Activated CD4-positive, alpha-beta T cell treated with anti-CD3 and anti-CD28 coated beads, Interleukin-2, amount 10 ng/mL, durations not matched to agents 24 days and 14 days (primary cell): Measurements from ENCODE around the gene SUSD1. TPM values are rescaled to one million over a fixed set of nuclear protein-coding genes. Genes with fewer than 3 reads are reported as not detected.
"Not testable (repeated sequence)": the region's sequence is repeated elsewhere in the genome, so short reads cannot be mapped to it uniquely, and the experiment has no call there.

Source experiments
- DNase-seq: peaks from one replicate; pipeline ENCODE4 v3.0.0; 2022
- H3K27ac Mint-ChIP-seq: one replicate; pipeline ENCODE4 v1.8.0; 2022; ENCODE audit warnings: mild to moderate bottlenecking, mixed read lengths
- H3K27me3 Mint-ChIP-seq: one replicate; pipeline ENCODE4 v1.8.0; 2022; ENCODE audit warnings: mixed read lengths
- H3K36me3 Mint-ChIP-seq: one replicate; pipeline ENCODE4 v1.8.0; 2022; ENCODE audit warnings: low read depth, mild to moderate bottlenecking, mixed read lengths
- H3K4me1 Mint-ChIP-seq: one replicate; pipeline ENCODE4 v1.8.0; 2021; ENCODE audit warnings: mixed read lengths
- H3K4me3 Mint-ChIP-seq: one replicate; pipeline ENCODE4 v1.8.0; 2022; ENCODE audit warnings: mild to moderate bottlenecking, moderate library complexity, mixed read lengths
- H3K9me3 Mint-ChIP-seq: one replicate; pipeline ENCODE4 v1.8.0; 2021; ENCODE audit warnings: mixed read lengths
- intact Hi-C: fragments of 100-400 bp; cut with micrococcal nuclease; formaldehyde crosslinking; loops from one replicate; pipeline ENCODE4 v1.15.1; 2023
- total RNA-seq: library from RNA; stranded (reverse); gene quantifications from 2 replicates; pipeline ENCODE4 v1.2.3, GENCODE V29; 2022

SUSD1 gene
- total RNA-seq, 1 donor from 2014 or later = 4.8 TPM

DNA sequence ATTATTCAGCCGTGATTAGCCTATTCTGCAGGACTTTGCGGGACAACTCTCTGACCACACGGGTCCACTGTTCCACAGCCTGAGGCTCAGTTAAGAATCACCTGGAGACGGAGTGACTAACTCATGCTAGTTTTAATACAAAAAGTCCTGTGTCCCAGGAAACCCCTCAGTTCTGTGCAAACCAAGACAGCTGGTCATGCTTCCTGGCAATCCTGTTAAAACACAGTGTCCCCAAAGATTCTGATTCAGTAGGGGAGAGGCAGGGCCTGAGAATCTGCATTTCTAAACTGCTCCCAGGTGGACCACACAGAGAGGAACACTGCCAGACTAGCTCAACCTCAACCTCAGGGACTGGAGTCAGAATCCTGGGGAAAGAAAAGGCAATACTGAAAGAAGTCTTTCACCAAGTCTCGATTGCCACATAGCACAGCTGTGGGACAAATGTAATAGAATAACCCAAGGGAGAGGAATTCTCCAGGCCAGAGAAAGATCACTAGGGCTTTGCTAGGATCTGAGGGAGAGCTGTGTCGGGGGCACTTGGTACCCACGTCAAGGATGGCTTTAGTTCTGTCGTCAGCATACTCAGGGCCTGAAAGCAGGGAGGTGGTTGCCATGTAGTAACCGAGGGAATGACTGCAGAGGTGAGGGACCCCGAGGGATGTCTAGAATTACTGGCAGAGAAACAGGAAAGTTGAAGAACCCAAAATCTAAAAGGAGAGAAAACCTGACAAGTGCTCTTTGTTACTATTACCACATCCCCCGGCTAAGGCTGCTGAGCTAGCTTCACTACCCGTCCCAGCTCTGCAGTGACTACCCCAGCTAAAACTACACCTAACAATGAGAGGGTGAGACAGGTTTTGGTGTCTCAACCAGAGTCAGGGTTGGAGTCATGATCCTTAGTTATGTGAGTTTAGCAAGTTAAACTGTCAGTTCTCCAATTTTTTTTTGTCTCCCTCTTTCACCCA, 8.6 kb downstream of the SUSD1 start:
- Mint-ChIP-seq H3K27ac (no peak overlapping the region), H3K27me3 (no peaks in the 10 kb centered on the region), H3K36me3 (peaks cover 9% of the 10 kb centered on the region), H3K4me3 (no peak overlapping the region), H3K9me3 (no peaks in the 10 kb centered on the region), H3K4me1 (peaks cover 36% of the 10 kb centered on the region)
- intact Hi-C loops = no loop called here
- no peak for DNase-seq

DNA sequence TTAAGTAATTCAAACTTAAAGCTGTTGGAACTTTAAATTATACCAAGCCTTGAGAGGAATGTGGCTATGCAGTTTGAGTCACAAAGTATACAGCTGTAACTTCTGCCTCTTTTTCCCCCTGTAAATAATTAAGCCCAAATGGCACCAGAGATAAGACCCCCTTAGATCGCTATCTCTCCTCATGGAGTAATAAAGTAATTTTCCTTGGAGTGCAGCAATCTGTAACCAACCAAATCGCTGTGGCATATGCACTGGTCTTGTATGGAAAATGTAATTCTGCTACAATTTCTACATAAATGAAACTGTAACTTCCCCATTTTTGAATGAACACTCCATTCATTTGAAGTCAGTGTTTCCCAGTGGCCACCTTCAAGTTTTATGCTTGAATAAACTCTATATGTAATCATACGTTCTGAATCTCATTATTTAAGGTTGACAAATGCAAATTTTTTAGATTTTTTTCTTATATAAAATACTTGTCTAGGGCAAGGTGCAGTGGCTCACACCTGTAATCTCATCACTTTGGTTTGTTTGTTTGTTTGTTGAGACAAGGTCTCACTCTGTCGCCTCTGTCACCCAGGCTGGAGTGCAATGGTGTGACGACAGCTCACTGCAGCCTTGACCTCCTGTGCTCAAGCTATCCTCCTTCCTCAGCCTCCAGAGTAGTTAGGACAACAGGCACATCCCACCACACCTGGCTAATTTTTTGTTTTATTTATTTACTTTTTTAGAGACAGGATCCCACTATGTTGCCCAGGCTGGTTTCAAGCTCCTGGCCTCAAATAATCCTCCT, 12.3 kb downstream of the SUSD1 start:
- H3K36me3 Mint-ChIP-seq = peaks cover 5% of the 10 kb centered on the region
- H3K9me3 Mint-ChIP-seq = no peaks in the 10 kb centered on the region
- DNase-seq = no peak
- no peak overlapping the region for H3K27ac Mint-ChIP-seq
- H3K27me3 Mint-ChIP-seq = no peaks in the 10 kb centered on the region
- intact Hi-C loops = no loop called here
- no peak overlapping the region for H3K4me3 Mint-ChIP-seq
- peaks cover 16% of the 10 kb centered on the region for H3K4me1 Mint-ChIP-seq

DNA sequence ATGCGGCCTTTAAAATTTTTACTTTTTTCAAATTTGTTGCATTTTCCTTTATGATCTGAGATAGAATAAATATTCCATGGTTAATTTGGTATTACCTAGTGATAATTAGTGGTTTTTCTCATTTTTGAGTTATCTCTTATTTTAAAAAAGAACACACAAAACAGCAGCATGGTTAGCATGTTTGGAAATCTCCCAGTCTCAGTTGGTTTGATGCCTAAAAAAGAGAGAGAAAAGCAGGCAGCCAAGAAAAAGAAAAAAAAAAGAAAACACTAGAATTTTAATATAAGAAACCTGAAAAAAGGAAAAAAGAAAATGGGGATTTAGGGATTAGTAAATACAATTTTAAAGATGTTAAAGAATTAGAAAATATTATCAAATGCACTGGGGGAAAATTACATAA, 15.3 kb downstream of the SUSD1 start:
- intact Hi-C loops = no loop called here
- no peak overlapping the region for H3K27ac Mint-ChIP-seq
- peaks cover 6% of the 10 kb centered on the region for H3K4me1 Mint-ChIP-seq
- no peak for DNase-seq
- H3K9me3 Mint-ChIP-seq = no peaks in the 10 kb centered on the region
- H3K4me3 Mint-ChIP-seq = no peak overlapping the region
- H3K36me3 Mint-ChIP-seq = peaks cover 13% of the 10 kb centered on the region
- H3K27me3 Mint-ChIP-seq = no peaks in the 10 kb centered on the region

DNA sequence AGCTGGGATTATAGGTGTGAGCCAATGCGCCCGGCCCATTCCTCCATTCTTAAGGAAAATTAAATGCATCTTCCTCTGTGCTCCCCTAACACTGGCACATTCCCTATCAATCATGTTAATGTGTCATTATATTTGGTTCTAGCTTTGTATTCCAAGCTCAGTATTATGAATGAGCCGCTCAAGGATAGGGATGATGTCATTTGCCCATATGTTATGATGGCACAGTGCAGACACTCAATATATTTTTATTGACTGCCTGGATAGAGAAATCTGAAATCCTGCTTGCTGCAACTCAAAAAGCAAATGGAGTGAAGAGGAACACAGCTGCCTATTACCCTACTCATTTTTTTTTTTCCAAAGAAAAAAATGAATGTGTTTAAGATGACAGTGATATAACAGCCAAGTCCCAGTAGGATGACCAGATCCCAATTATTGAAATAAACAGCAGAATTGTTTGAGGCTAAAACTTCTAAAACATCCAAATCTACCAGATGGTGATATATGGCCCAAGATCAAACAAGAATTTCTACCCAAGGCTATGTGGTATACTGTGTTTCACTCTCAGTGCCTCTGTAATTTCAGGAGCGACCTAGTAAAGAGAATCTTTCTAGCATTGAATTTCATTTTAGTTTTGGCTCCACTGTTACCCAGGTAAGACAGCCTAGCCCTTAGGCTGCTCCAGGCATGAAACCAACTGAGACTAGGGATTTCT, 16.3 kb downstream of the SUSD1 start:
- Mint-ChIP-seq H3K27ac (no peak overlapping the region), H3K27me3 (no peaks in the 10 kb centered on the region), H3K4me3 (no peak overlapping the region), H3K4me1 (peaks cover 6% of the 10 kb centered on the region), H3K9me3 (no peaks in the 10 kb centered on the region), H3K36me3 (peaks cover 16% of the 10 kb centered on the region)
- DNase-seq = no peak
- intact Hi-C loops = no loop called here

DNA sequence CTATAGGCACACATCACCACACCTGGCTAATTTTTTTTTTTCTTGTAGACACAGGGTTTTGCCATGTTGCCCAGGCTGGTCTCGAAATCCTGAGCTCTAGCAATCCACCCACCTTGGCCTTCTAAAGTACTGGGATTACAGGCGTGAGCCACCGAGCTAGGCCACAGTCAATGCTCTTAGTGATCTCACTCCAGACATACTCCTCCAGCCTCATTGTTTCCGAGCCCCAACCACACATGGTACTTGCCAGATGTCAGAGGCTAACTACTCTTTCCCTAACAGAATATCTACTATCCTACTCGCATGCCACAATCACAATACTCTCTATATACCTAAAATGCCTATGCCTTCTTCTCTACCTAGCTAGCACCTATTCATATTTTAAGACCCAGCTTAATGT, 17.1 kb downstream of the SUSD1 start:
- no peak for DNase-seq
- Mint-ChIP-seq H3K9me3 (no peaks in the 10 kb centered on the region), H3K4me3 (no peak overlapping the region), H3K4me1 (peaks cover 6% of the 10 kb centered on the region), H3K27me3 (no peaks in the 10 kb centered on the region), H3K27ac (no peak overlapping the region), H3K36me3 (peaks cover 16% of the 10 kb centered on the region)
- intact Hi-C loops = no loop called here

DNA sequence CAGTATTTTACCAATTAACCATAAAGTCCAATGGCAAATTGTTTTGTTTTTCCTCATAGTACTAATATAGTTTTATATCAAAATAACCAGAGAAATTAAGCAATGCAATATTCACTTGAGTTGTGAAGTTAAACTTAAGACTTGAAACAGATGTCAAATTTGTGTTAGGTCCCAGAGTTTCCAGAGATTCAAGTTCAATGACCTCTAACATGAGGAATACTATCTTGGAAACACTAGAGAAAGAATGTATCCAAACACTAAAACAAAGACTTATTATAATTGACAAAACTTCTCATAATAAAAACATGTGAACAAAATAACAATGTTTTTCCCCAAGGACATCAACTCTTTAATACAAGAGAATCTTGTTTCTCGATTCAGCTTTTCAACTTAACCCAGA, 18.0 kb downstream of the SUSD1 start:
- no peak overlapping the region for H3K4me3 Mint-ChIP-seq
- peaks cover 16% of the 10 kb centered on the region for H3K36me3 Mint-ChIP-seq
- H3K4me1 Mint-ChIP-seq = peaks cover 6% of the 10 kb centered on the region
- no peaks in the 10 kb centered on the region for H3K9me3 Mint-ChIP-seq
- no peak for DNase-seq
- intact Hi-C loops = no loop called here
- H3K27me3 Mint-ChIP-seq = no peaks in the 10 kb centered on the region
- no peak overlapping the region for H3K27ac Mint-ChIP-seq

DNA sequence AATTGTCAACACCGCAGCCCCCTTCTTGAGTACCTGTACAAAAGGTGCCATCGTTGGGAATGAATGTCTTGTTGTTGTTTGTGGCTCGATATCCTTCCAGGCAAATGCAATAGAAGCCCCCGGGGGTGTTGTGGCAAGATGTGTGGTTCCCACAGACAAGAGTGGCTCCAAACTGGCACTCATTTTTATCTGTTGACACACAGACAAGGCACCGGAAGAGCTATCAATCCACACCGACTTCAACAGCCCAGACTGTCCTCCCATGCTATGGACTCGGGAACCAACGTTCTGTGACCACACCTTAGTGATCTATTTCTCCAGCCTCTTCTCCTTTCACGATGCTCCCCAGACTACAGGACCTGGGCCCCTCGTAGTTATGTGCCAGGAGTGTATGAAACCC, 25.9 kb downstream of the SUSD1 start:
- Mint-ChIP-seq H3K9me3 (no peaks in the 10 kb centered on the region), H3K27ac (no peak overlapping the region), H3K36me3 (peaks cover 3% of the 10 kb centered on the region), H3K4me1 (peaks cover 2% of the 10 kb centered on the region), H3K27me3 (no peaks in the 10 kb centered on the region), H3K4me3 (no peak overlapping the region)
- intact Hi-C loops = no loop called here
- DNase-seq = no peak

DNA sequence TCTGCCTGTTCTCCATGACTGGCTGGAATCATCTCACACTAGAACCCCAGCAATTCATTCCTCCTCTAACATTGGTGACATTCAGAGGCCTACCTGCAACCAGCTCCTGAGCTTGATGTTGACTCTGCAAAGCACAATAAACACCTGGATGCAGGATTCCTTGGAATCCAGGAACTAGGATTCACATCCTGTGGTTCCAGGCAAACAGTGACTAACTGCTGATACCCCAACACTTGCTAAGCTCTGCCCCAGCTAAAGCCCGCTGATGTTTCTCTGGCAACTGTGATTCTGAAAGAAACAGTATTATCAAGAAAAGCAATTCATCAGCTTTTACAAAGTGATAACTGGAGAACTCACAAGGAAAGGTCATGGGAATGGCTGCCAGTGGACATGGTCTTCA, 29.2 kb downstream of the SUSD1 start:
- Mint-ChIP-seq H3K4me3 (no peak overlapping the region), H3K36me3 (peaks cover 11% of the 10 kb centered on the region), H3K4me1 (peaks cover 2% of the 10 kb centered on the region), H3K27me3 (no peaks in the 10 kb centered on the region), H3K27ac (no peak overlapping the region), H3K9me3 (no peaks in the 10 kb centered on the region)
- DNase-seq = no peak
- intact Hi-C loops = no loop called here

DNA sequence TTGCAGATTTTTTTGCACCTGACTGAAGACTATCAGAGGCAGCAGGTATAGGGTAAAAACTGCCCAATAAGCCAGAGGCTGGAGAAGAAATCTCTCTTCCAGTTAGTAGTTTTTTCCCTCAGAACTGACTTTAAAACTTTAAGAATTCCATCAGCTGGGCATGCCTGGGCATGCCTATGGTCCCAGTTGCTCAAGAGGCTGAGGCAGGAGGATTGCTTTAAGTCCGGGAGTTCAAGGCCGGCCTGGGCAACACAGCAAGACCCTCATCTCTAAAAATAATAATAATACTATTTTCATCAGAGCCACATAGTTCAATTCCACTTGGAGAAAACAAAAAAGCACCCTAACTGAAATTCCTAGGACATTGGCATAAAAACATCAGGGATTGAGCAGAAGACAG, 30.3 kb downstream of the SUSD1 start:
- no peak overlapping the region for H3K27ac Mint-ChIP-seq
- no peak for DNase-seq
- H3K4me1 Mint-ChIP-seq = peaks cover 2% of the 10 kb centered on the region
- no peak overlapping the region for H3K4me3 Mint-ChIP-seq
- intact Hi-C loops = loop anchor here (5.0 kb wide), 1 partner anchor 37 kb away; no protein-coding TSS in a partner anchor
- no peaks in the 10 kb centered on the region for H3K27me3 Mint-ChIP-seq
- no peaks in the 10 kb centered on the region for H3K9me3 Mint-ChIP-seq
- peaks cover 11% of the 10 kb centered on the region for H3K36me3 Mint-ChIP-seq

DNA sequence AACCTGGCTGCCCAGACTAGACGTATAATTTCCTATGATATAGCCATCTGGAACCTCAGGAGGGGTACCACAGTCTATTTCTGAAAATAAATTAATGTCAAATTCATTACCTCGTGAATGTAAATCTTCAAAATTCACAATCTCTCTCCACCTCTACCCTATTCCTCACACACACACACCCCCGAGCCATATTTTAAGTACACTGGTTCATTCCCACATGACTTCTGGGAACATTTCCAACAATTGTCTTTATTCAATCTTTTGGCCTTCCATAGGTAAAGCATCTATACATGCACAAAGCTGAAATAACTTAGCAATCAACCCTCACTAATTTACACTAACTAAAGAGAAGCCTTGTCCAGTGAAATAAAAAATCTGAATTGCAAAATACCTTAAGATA, 32.7 kb downstream of the SUSD1 start:
- Mint-ChIP-seq H3K9me3 (no peaks in the 10 kb centered on the region), H3K4me1 (peaks cover 2% of the 10 kb centered on the region), H3K27ac (no peak overlapping the region), H3K4me3 (no peak overlapping the region), H3K36me3 (peaks cover 9% of the 10 kb centered on the region), H3K27me3 (no peaks in the 10 kb centered on the region)
- intact Hi-C loops = loop anchor here (5.0 kb wide), 1 partner anchor 40 kb away; no protein-coding TSS in a partner anchor
- DNase-seq = no peak

DNA sequence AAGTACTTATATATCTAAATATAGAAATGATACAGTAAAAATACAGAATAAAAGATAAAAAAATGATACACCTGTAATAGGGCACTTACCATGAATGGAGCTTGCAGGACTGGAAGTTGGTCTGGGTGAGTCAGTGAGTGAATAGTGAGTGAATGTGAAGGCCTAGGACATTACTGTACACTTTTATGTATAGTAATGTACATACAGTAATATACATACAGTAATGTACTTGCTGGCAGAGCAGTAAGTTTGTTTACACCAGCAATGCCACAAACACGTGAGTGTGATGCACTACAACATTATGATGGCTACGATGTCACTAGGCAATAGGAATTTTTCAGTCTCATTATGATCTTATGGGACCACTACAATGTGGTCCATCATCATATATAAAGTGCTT, 34.2 kb downstream of the SUSD1 start:
- peaks cover 13% of the 10 kb centered on the region for H3K36me3 Mint-ChIP-seq
- H3K4me3 Mint-ChIP-seq = no peak overlapping the region
- no peak for DNase-seq
- H3K27me3 Mint-ChIP-seq = no peaks in the 10 kb centered on the region
- no peaks in the 10 kb centered on the region for H3K4me1 Mint-ChIP-seq
- intact Hi-C loops = loop anchor here (5.0 kb wide), 1 partner anchor 41 kb away; no protein-coding TSS in a partner anchor
- H3K9me3 Mint-ChIP-seq = no peaks in the 10 kb centered on the region
- no peak overlapping the region for H3K27ac Mint-ChIP-seq

DNA sequence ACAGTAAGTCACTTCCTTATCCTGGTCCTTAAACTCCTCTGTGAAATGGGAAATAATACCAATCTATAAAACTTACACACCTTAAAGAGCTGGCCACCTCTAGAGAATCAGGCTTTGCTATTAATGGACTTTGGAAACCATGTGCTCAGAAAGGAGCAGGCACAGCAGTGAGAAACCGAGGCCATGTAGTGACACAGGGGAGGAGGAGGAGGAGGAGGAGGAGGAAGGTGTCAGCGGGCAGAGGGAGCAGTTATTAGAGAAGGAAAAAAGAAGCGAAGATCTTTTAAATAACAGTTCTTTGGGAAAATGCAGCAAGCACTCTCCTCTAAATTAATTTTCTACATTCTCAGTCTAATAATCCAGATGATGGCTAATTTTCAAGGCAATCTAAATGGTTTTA, 38.0 kb downstream of the SUSD1 start:
- H3K36me3 Mint-ChIP-seq = peaks cover 19% of the 10 kb centered on the region
- no peaks in the 10 kb centered on the region for H3K4me1 Mint-ChIP-seq
- no peak overlapping the region for H3K27ac Mint-ChIP-seq
- H3K4me3 Mint-ChIP-seq = no peak overlapping the region
- intact Hi-C loops = no loop called here
- no peaks in the 10 kb centered on the region for H3K9me3 Mint-ChIP-seq
- no peaks in the 10 kb centered on the region for H3K27me3 Mint-ChIP-seq
- no peak for DNase-seq

DNA sequence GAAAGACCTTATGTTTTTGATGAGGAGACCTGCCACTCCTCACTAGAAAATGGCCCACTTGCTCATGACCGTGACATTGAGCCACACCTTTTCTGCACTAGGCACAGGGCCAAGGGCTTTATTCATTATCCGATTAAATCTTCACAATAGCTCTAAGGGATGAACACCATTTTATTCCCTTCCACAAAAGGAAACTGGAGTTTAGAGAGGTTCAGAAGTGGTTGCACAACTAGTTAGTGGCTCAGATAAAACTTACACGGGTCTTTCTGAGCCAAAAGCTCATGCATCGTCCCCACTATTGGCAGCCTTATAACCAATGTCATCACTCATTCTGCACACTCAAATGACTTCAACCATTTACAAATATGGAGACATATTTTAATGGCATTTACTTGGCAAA, 39.4 kb downstream of the SUSD1 start:
- Mint-ChIP-seq H3K4me1 (no peaks in the 10 kb centered on the region), H3K27me3 (no peaks in the 10 kb centered on the region), H3K27ac (no peak overlapping the region), H3K4me3 (no peak overlapping the region), H3K36me3 (peaks cover 19% of the 10 kb centered on the region), H3K9me3 (no peaks in the 10 kb centered on the region)
- DNase-seq = no peak
- intact Hi-C loops = no loop called here

DNA sequence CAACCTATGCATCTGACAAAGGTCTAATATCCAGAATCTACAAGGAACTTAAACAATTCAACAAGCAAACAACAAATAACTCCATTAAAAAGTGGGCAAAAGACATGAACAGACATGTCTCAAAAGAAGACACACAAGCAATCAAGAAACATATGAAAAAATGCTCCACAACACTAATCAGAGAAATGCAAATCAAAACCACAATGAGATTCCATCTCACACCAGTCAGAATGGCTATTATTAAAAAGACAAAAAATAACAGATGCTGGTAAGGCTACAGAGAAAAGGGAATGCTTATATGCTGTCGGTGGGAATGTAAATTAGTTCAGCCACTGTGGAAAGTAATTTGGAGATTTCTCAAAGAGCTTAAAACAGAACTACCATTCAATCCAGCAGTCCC, 41.3 kb downstream of the SUSD1 start:
- H3K9me3 Mint-ChIP-seq, H3K27ac Mint-ChIP-seq, DNase-seq, H3K4me3 Mint-ChIP-seq, H3K27me3 Mint-ChIP-seq, H3K4me1 Mint-ChIP-seq, intact Hi-C loops: not testable (repeated sequence)
- peaks cover 21% of the 10 kb centered on the region for H3K36me3 Mint-ChIP-seq
